ENCODE measurements around the gene NR1H2.

Gene NR1H2

DNA sequence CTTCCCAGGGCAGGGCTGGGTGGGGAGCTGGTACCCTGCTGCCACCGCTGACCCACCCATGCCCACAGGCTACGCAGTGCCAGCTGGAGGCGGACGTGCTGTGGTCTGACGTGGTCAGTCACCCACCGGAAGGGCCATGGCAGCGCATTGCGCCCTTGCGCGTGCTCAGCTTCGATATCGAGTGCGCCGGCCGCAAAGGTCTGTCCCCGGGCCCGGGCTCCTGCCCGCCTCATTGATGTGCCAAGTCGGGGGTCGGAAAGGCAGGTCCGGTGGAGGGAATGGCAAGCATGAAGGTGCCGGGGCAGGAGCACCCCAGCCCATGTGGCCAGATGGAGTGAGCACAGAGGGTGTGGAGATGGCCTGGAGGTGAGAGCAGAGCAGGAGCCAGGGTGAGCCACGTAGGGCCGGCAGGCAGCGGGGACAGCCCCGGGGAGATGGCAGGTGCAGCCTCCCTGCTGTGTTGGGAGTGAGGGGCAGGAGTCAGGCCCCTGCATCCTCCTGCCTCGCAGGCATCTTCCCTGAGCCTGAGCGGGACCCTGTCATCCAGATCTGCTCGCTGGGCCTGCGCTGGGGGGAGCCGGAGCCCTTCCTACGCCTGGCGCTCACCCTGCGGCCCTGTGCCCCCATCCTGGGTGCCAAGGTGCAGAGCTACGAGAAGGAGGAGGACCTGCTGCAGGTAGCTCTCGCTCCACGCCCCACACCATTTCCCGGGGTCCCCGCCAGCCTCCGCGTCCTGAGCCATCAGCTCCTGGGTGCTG, 26.5 kb downstream of the NR1H2 start:
- DNase-seq (ENCODE audit: low read depth): no peak
- no peak overlapping the region for H3K4me3 ChIP-seq (ENCODE audit: low read length)
- no peak for TF ChIP-seq CTCF (conservative IDR thresholded peaks at IDR 0.05; ENCODE audit: low read length)

- no peak overlapping the region for H3K4me3 ChIP-seq (ENCODE audit: low read length)
- DNase-seq (ENCODE audit: low read depth): no peak
- TF ChIP-seq CTCF (conservative IDR thresholded peaks at IDR 0.05; ENCODE audit: low read length): no peak
Observed at GRCh38 chr19:50406156-50406820, 30.0 kb downstream of the NR1H2 start.

- DNase-seq (ENCODE audit: low read depth): no peak
- no peak for TF ChIP-seq CTCF (conservative IDR thresholded peaks at IDR 0.05; ENCODE audit: low read length)
- H3K4me3 ChIP-seq (ENCODE audit: low read length): no peak overlapping the region
Observed at GRCh38 chr19:50406829-50407228, 30.6 kb downstream of the NR1H2 start.

GRCh38 chr19:50409347-50409746, 33.1 kb downstream of the NR1H2 start:
- no peak for TF ChIP-seq CTCF (conservative IDR thresholded peaks at IDR 0.05; ENCODE audit: low read length)
- no peak for DNase-seq (ENCODE audit: low read depth)
- no peak overlapping the region for H3K4me3 ChIP-seq (ENCODE audit: low read length)

DNA sequence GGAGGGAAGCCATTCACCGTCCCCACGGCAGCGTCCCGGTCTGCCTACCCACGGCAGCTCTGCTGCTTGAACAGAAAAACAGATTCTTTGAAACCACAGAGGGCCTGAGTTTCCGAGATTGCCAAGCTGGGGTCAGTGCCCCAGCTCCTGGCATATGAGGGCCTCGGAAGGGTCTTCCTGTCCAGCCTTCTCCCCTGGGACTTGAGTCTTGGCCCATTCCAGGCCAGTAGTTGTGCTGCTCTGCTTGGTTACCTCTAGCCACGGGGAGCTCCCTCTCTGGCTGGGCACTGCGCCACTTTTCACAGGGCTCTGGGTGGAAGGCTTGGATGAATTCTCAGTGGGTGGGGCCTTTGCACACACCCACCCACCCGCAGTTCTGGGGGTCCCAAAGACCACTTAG, 33.9 kb downstream of the NR1H2 start:
- H3K4me3 ChIP-seq (ENCODE audit: low read length): no peak overlapping the region
- DNase-seq (ENCODE audit: low read depth): no peak
- no peak for TF ChIP-seq CTCF (conservative IDR thresholded peaks at IDR 0.05; ENCODE audit: low read length)

DNA sequence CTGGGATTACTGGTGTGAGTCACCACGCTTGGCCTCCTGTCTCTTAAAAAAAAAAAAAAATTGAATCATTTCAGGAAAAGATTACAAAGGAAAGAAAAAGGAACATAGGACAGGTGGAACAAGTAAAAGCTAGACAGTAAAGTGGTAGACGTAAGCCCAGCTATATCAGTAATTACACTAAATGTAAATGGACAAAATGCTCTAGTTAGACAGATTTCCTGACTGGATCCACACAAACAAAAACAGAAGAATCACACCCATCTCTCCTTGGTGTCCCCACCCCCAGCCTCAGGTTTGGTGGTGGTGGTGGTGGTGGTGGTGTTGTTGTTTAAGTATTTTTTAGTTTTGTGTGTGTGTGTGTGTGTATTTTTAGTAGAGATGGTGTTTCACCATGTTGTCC, 36.2 kb downstream of the NR1H2 start:
- H3K4me3 ChIP-seq (ENCODE audit: low read length): no peak overlapping the region
- DNase-seq (ENCODE audit: low read depth): no peak
- no peak for TF ChIP-seq CTCF (conservative IDR thresholded peaks at IDR 0.05; ENCODE audit: low read length)

DNA sequence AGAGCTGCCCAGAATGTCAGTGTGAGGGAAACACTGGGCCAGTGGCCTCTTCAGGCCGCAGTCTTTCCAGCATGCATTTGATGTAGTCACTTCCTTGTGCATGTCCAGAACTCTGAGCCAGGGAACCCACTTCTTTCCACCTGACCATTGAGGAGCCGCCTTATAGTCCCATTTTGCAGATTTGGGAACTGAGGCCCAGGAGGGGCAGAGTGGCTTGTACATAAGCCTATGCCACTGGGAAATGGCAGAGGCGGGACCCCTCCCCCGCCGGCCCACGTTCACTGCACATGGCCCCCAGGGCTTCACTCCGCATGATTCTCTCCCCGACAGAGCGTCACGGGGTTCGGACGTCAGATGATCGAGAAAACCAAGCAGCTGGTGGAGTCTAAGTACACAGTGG, 36.8 kb downstream of the NR1H2 start:
- no peak for DNase-seq (ENCODE audit: low read depth)
- no peak overlapping the region for H3K4me3 ChIP-seq (ENCODE audit: low read length)
- TF ChIP-seq CTCF (conservative IDR thresholded peaks at IDR 0.05; ENCODE audit: low read length): no peak

Data from AG10803 (cell line).